ENCODE data around the gene ZNF232.

DNA sequence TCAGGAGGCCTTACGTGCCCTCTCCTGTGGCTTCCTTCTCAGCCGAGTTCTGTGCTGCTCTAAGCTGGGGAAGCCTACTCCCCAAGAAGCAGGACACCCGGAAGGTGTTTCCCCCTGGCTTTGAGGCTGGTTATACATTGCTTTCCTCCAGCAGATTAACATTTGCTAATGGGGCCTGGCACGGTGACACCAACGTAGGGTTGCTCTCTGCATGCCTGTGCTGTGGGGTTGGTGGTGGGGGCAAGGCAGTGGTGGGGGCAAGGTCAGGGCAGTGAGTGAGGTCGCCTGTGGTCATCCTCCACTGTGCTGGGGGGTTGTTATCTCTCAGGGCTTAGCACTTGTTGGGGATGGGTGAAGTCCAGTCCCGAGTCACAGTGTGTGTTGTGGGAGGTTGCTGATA, 8.4 kb upstream of the ZNF232 start:
- TF ChIP-seq POLR2AphosphoS5 (IDR thresholded peaks at IDR 0.05; ENCODE audit: low read depth, low read length) (no peak), TCF7L2 (IDR thresholded peaks at IDR 0.05; ENCODE audit: borderline replicate concordance, extremely low read depth, insufficient read depth, insufficient read length) (no peak), CTCF (IDR thresholded peaks at IDR 0.05 in 2 of 3, conservative IDR thresholded peaks at IDR 0.05 in 1 of 3; ENCODE audit: borderline replicate concordance in 1 of 3, insufficient read depth in 1 of 3, low read depth in 2 of 3, low read length in 2 of 3) (no peak), POLR2A (IDR thresholded peaks at IDR 0.05; ENCODE audit: borderline replicate concordance, extremely low read depth, insufficient read depth, insufficient read length) (no peak), ZBTB33 (IDR thresholded peaks at IDR 0.05; ENCODE audit: extremely low read depth, insufficient replicate concordance, low read length) (no peak), JUND (IDR thresholded peaks at IDR 0.05) (no peak), RAD21 (IDR thresholded peaks at IDR 0.05; ENCODE audit: low read depth) (no peak), REST (IDR thresholded peaks at IDR 0.05; ENCODE audit: low read depth) (no peak), EZH2phosphoT487 (IDR thresholded peaks at IDR 0.05; ENCODE audit: borderline replicate concordance) (no peak), EZH2 (IDR thresholded peaks at IDR 0.05) (no peak), ZNF274 (IDR thresholded peaks at IDR 0.05; ENCODE audit: low read depth, low read length) (no peak), MAX (IDR thresholded peaks at IDR 0.05) (no peak), FOSL1 (IDR thresholded peaks at IDR 0.05; ENCODE audit: low read depth) (no peak)

Data from HCT116 (cell line).